Activated CD4-positive, CD25-positive, alpha-beta regulatory T cell treated with anti-CD3 and anti-CD28 coated beads, Interleukin-2, amount 50 U/mL, for 72 hours (primary cell): ENCODE data around the gene FBXL14.
A peak's percentile ranks its signal among the peaks of the same experiment; 100 is the strongest.
"Not testable (repeated sequence)": the region's sequence is repeated elsewhere in the genome, so short reads cannot be mapped to it uniquely, and the experiment has no call there.

Experiments
- DNase-seq: peaks from one replicate; pipeline ENCODE4 v3.0.0; 2021

The FBXL14 gene

GRCh38 chr12:1619159-1619558 is 24.8 kb upstream of the FBXL14 start:
- no peak for DNase-seq

DNA sequence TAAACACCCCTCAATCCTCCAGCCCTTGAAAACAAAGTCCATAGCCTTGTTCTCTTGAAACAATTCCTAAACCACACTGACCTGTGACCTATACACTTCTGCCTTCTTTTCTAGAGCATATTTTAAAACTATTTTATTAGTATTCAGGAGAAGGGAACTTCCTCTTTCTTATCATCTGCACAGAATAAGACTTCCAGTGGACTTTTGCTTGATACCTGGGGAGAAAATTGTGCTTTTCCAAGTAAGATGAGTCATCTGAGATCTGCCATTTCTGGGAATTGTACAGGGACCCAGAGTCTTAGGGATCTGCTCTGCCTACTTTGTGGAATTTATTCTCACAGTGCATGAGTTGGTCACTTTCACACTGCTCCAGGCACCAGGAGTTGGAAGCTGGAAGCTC is 24.1 kb upstream of the FBXL14 start:
- DNase-seq: no peak

- DNase-seq: no peak
Observed at GRCh38 chr12:1616233-1617066, 22.1 kb upstream of the FBXL14 start.

DNA sequence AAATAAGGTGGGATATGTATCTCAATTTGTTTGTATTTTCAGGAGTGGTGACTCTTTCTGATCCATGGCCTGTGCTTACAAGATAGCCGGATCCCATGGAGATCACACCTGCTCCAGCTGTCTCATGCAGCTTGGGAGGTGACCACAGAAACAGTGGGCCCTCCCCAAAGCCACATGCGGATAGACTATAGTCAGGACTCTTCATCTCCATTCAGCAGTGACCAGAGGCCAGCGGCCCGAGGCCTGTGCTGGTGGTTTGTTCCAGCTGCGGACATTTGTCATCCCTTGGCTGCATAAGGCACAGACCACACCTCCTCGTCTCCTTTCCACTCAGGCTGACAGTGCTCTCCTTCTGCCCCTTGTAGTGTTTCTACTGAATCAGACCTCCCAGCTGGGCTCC is 20.0 kb upstream of the FBXL14 start:
- no peak for DNase-seq

- no peak for DNase-seq
Observed at GRCh38 chr12:1613860-1614259, 19.5 kb upstream of the FBXL14 start.

- no peak for DNase-seq
Observed at GRCh38 chr12:1611803-1612572, 17.6 kb upstream of the FBXL14 start.

DNA sequence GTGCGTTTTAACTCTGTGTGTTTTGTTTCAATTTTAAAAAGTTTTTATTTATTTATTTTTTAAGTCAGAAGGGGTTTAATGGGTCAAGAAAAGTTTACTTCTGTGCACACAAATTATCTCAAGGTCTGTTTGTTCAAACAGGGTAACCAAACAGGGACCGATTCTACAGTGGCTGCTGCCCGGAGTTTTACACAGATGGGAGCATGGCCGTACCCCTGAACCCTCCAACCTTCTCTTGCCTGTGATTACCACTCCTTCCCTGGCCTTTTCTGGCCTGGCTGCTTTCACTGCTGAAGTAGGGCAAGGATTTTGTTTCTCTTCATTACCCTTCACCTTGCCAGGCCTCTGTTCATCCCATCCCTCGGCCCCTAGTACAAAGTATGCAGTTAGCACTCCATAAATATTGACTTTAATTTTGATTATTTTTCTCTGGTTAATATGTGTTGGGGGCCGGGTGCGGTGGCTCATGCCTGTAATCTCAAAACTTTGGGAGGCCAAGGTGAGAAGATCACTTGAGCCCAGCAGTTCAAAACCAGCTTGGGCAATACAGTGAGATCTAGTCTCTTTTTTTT is 15.8 kb upstream of the FBXL14 start:
- DNase-seq: no peak

GRCh38 chr12:1608713-1609119 is 14.3 kb upstream of the FBXL14 start:
- DNase-seq: no peak

GRCh38 chr12:1607940-1608712 is 13.7 kb upstream of the FBXL14 start:
- DNase-seq: no peak

DNA sequence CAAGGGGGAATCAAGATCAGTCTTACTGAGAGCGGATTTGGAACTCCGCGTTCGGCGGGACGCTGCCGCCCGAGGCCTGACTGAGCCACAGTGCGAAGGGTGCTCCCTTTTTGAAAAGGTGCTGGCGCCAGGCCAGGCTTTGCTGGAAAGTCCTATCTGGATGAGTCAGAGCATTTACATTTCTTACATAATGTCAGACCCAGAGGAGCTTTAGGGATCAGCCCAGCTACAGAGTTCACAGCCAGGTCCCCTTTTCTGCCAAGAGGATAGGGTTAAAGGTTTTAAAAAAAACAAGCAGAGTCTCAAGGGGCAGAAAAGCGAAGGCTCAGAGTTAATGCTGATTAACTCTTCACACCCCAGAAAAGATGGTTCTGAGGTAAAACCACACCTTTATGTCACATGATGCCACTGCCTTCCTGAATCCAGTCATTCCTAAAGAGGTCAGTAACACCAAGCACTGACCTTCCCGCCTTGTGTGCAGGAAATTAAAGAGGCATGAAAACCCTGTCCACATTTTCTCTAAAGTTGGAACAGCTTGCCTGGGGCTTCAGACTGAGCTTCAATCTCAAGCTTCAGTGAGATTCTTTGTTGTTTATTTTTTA is 11.7 kb upstream of the FBXL14 start:
- peak; percentile 65 for DNase-seq

DNA sequence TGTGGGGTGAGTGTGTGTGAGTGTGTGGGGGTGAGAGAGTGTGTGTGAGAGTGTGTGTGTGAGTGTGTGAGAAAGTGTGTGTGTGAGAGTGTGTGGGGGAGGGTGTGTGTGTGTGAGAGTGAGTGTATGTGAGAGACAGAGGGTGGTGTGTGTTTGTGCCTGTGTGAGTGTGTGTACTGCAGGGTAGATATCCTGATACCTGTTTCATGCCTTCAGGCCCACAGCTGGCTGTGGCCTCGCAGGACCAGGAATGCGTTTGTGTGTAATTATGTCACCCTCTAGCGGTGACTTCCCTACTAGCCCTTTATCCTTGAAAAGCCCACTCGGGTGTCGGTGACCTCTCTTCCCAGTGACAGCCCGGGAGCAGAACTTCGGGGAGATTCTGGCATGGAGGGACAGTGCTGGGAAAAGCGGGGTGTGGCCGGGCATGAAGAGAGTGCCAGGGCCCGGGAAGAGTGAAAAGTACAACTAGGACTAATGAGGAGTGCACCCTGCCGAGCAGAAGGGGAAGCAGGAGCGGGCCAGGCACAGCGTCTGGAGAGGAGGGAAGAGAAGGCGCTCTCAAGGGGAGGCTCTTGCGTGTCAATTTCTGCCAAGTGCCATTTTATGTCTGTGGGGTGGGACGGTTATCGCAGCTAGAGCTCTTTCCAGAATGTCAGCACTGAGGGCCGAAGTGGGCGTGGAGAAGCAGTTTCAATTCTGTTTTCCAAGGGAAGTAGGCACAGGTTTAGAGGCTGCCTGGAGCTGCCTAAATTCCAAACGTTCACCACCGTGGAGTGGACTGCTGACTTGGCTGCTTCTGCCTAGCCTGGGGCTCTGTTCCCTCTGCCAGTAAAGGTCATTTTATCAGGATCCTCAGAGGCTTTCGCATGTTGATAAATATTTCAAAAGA is 11.0 kb upstream of the FBXL14 start:
- peak; percentile 38 for DNase-seq

DNA sequence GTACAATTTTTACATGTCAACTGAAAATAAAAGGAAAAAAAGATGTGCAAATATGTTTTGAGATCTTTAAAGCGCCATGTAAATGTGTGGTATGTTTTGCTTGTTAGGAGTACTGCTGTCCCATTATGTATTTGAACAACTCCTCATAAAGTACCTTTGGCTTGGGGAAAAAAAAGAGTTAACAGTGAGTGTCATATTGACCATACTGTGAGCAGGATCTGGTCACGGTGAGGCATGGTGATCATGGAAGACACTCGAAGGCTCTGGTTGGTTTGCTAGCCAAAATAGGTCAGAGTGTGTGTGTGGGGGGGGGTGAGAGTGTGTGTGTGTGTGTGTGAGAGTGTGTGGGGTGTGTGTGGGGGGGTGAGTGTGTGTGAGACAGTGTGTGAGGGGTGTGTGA is 10.1 kb upstream of the FBXL14 start:
- no peak for DNase-seq

GRCh38 chr12:1603269-1603993 is 9.1 kb upstream of the FBXL14 start:
- DNase-seq: no peak

DNA sequence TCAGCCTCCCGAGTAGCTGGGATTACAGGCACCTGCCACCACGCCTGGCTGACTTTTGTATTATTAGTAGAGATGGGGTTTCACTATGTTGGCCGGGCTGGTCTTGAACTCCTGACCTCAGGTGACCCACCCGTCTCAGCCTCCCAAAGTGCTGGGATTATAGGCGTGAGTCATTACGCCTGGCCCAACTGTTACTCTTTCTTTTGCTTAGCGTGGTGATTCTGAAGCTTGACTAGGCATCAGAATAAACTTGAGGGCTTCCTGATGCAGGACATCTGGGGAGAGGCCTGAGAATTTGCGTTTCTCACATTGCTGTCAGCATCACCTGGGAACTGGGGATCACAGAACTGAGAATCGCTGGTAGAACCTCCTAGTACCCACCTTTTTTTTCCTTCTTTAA is 8.3 kb upstream of the FBXL14 start:
- not testable (repeated sequence) for DNase-seq

- DNase-seq: no peak
Observed at GRCh38 chr12:1598757-1599156, 4.4 kb upstream of the FBXL14 start.

DNA sequence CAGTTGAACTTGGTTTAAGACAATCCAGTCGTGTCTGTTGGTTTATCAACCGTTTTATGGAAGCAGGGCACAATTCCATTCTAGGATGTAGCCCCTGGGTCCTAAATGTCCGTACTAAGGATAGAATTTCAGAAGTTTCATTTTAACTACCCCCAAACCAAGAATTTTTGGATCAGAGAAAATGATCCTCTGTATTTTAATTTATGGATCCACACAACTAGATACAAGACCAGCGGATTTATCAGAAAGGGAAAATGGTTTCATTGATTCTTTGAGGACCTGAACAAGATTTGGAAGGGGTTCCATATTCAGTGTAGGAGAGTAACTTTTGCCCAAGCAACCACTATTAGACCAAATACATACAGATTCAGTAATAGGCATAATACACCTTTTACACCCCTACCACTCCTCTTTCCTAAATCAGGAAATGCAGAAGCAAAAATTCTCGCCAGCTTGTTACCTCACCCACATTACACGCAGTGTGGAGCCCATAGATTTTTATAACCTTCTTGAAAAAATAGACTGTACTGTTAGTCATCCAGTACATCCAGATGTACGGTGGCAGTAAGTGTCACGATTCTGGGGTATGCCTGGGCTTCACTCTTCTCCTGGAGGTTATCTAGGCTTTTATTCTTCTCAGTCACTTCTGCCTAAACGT is 1.4 kb upstream of the FBXL14 start:
- no peak for DNase-seq

- DNase-seq: no peak
Observed at GRCh38 chr12:1595026-1595561, 713 bp upstream of the FBXL14 start.

DNA sequence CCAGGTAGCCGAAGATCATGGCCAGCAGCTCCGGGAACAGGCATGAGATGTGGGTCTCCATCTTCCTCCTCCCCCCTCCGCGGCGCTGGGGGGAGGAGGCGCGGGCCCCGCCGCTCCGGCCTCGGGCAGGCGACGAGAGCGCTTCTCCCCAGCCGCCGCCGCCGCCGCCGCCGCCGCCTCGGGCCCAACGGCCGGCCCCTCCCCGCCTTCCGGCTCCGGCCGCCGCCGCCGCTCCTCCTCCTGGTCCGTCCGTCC is 448 bp downstream of the FBXL14 start:
- no peak for DNase-seq

DNA sequence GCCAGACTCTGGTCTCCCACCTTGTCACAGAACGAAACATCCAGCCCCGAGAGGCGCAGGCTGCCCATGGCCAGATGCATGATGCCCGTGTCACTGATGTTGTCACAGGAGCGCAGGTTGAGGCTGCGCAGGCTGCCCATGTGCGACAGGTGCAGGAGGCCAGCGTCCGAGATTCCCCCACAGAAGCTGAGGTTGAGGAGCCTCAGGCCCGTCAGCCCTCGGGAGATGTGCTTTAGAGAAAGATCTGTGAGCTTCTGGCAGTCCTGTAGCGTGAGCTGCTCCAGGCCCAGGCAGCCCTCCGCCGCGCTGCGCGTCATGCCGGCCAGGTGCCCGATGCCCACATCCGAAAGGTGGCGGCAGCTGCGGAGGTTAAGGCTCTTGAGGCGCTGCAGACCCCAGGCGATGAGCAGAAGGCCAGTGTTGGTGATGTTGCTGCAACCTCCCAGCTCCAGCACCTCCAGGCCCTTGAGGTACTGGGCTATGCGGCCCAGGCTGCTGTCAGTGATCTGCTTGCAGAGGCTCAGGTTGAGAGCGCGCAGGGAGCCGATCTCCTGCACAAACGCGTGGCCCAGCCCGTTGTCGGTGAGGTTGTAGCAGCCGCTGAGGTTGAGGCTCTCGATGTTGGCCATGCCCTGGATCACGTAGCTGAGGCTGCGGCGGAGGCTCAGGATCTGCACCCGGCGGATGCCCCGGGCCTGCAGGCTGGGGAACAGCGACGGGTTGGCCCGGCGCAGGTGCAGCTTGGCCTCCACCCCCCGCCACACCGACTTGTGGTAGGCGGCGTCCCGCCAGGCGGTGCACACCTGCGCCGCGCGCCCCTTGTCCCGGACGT is 991 bp downstream of the FBXL14 start:
- peak; percentile 60 for DNase-seq
